ENCODE data around the gene EPHB2. TPM values are rescaled to one million over a fixed set of nuclear protein-coding genes. Genes with fewer than 3 reads are reported as not detected.

EPHB2 gene
- total and polyA plus RNA-seq, 12 donors: 0.15 to 5.0 (median 0.85) TPM

- intact Hi-C loops (cut with DNase I): no loop called here
- 73 to 79% methylated on average over 13 of the region's 13 CpGs for WGBS, 2 donors
- DNase-seq: no peak
These were observed 19.4 kb upstream of the EPHB2 start for GRCh38 chr1:22691031-22691753.

GRCh38 chr1:22694172-22694571 is 16.5 kb upstream of the EPHB2 start:
- Histone ChIP-seq H3K27me3 (peaks cover 0 to 8% (median 0%) of the 10 kb centered on the region in 7 donors), H3K27ac (no peak overlapping the region), H3K9me3 (no peaks in the 10 kb centered on the region), H3K4me1 (no peaks in the 10 kb centered on the region), H3K4me3 (no peak overlapping the region), H3K36me3 (no peaks in the 10 kb centered on the region)
- TF ChIP-seq CTCF (IDR thresholded peaks at IDR 0.05): no peak
- intact Hi-C loops (cut with DNase I): no loop called here
- ATAC-seq: no peak
- DNase-seq: no peak
- 90 to 91% methylated on average over 5 of the region's 5 CpGs for WGBS, 2 donors

More at GRCh38 chr1:22691031-22691753, 19.4 kb upstream of the EPHB2 start:
- no peak for ATAC-seq
- Histone ChIP-seq H3K27ac (no peak overlapping the region), H3K36me3 (no peaks in the 10 kb centered on the region), H3K4me3 (no peak overlapping the region), H3K27me3 (peaks cover 0 to 31% (median 19%) of the 10 kb centered on the region in 7 donors), H3K9me3 (no peaks in the 10 kb centered on the region), H3K4me1 (no peaks in the 10 kb centered on the region)
- TF ChIP-seq CTCF (IDR thresholded peaks at IDR 0.05): no peak

- no peak for ATAC-seq
- Histone ChIP-seq H3K27ac (no peak overlapping the region), H3K9me3 (no peaks in the 10 kb centered on the region), H3K27me3 (peaks cover 0 to 8% (median 0%) of the 10 kb centered on the region in 7 donors), H3K4me3 (no peak overlapping the region), H3K36me3 (no peaks in the 10 kb centered on the region), H3K4me1 (no peaks in the 10 kb centered on the region)
- DNase-seq: no peak
- intact Hi-C loops (cut with DNase I): no loop called here
- no peak for TF ChIP-seq CTCF (IDR thresholded peaks at IDR 0.05)
- WGBS, 2 donors: 83 to 88% methylated on average over 3 of the region's 3 CpGs
These were observed 14.0 kb upstream of the EPHB2 start for GRCh38 chr1:22696610-22697009.

- ATAC-seq (no peak), DNase-seq (no peak)
- Histone ChIP-seq H3K9me3 (no peaks in the 10 kb centered on the region), H3K4me3 (no peak overlapping the region), H3K36me3 (no peaks in the 10 kb centered on the region), H3K27ac (no peak overlapping the region), H3K27me3 (peaks cover 0 to 8% (median 0%) of the 10 kb centered on the region in 7 donors), H3K4me1 (peaks cover 0 to 6% (median 0%) of the 10 kb centered on the region in 9 donors)
- no peak for TF ChIP-seq CTCF (IDR thresholded peaks at IDR 0.05)
- intact Hi-C loops (cut with DNase I): no loop called here
- WGBS, 2 donors: 80 to 87% methylated on average over 5 of the region's 5 CpGs
These were observed 12.7 kb upstream of the EPHB2 start for GRCh38 chr1:22697980-22698379.
